ENCODE measurements around the gene DHX34. TPM values are rescaled to one million over a fixed set of nuclear protein-coding genes. Genes with fewer than 3 reads are reported as not detected.

Gene DHX34
- polyA plus RNA-seq, 1 of the 3 experiments (the other 2 are of a cell fraction), result 16.4 TPM

- ChIA-PET CTCF (interaction anchor here (0.7 to 3.5 kb wide), 23 partner anchors 9 to 316 kb away, joined by 3 to 30 read pairs (median 4); partner anchors contain the start of gene DHX34), POLR2A (interaction anchor here (0.6 to 1.0 kb wide), 4 partner anchors 9 to 662 kb away, joined by 3 to 5 read pairs (median 3); partner anchors contain the start of genes DHX34 and MEIS3)
- WGBS (ENCODE audit: low lambda C conversion rate), result 7% methylated on average over 17 of the region's 17 CpGs
- H3K27me3 ChIP-seq (ENCODE audit: insufficient read depth), result no peaks in the 10 kb centered on the region
- peak overlapping the region; percentile 74 to 78 for H3K27ac ChIP-seq (ENCODE audit: low read depth in 2 of 2, low read length in 1 of 2)
- peaks cover 14% of the 10 kb centered on the region for H3F3A ChIP-seq (replicated peaks; ENCODE audit: insufficient read depth)
- TF ChIP-seq, protein P1, sequence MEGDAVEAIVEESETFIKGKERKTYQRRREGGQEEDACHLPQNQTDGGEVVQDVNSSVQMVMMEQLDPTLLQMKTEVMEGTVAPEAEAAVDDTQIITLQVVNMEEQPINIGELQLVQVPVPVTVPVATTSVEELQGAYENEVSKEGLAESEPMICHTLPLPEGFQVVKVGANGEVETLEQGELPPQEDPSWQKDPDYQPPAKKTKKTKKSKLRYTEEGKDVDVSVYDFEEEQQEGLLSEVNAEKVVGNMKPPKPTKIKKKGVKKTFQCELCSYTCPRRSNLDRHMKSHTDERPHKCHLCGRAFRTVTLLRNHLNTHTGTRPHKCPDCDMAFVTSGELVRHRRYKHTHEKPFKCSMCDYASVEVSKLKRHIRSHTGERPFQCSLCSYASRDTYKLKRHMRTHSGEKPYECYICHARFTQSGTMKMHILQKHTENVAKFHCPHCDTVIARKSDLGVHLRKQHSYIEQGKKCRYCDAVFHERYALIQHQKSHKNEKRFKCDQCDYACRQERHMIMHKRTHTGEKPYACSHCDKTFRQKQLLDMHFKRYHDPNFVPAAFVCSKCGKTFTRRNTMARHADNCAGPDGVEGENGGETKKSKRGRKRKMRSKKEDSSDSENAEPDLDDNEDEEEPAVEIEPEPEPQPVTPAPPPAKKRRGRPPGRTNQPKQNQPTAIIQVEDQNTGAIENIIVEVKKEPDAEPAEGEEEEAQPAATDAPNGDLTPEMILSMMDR (IDR thresholded peaks at IDR 0.05), result peak; percentile 82
- TF ChIP-seq RXRA (IDR thresholded peaks at IDR 0.05; ENCODE audit: borderline replicate concordance, low read depth) (no peak), RAD21 (IDR thresholded peaks at IDR 0.05; ENCODE audit: low read length) (peak; percentile 88), FOXJ3 (CRISPR knock-in tag; IDR thresholded peaks at IDR 0.05) (no peak), SMC3 (IDR thresholded peaks at IDR 0.05; ENCODE audit: low read depth, low read length) (peak; percentile 87)
- no peaks in the 10 kb centered on the region for H3K36me3 ChIP-seq (replicated peaks in 1 of 2; ENCODE audit: control insufficient read depth in 1 of 2, insufficient read depth in 2 of 2, low read length in 1 of 2)
- H3K4me3 ChIP-seq (ENCODE audit: low read depth in 2 of 2, low read length in 1 of 2), result peak overlapping the region; percentile 37 to 62
- H2AFZ ChIP-seq (ENCODE audit: low read depth), result peak overlapping the region; percentile 77
- no peaks in the 10 kb centered on the region for H4K20me1 ChIP-seq (ENCODE audit: insufficient read depth)
- peak; percentile 86 for DNase-seq
- H3K9ac ChIP-seq, result peak overlapping the region; percentile 35; the same call in 1 of the 2 replicates
- H3K79me2 ChIP-seq (ENCODE audit: insufficient read depth), result no peaks in the 10 kb centered on the region
- H3K9me3 ChIP-seq, result no peaks in the 10 kb centered on the region
- H3K4me1 ChIP-seq (ENCODE audit: control insufficient read depth in 1 of 2, insufficient read depth in 2 of 2, low read depth in 1 of 2, low read length in 1 of 2), result peaks cover 4 to 12% of the 10 kb centered on the region in 2 experiments; a peak in 2 of 4 replicates
- no peaks in the 10 kb centered on the region for H3K9me2 ChIP-seq
- peak overlapping the region; percentile 87 for H3K4me2 ChIP-seq
These were observed 78.4 kb downstream of the DHX34 start for GRCh38 chr19:47427241-47428176.

DNA sequence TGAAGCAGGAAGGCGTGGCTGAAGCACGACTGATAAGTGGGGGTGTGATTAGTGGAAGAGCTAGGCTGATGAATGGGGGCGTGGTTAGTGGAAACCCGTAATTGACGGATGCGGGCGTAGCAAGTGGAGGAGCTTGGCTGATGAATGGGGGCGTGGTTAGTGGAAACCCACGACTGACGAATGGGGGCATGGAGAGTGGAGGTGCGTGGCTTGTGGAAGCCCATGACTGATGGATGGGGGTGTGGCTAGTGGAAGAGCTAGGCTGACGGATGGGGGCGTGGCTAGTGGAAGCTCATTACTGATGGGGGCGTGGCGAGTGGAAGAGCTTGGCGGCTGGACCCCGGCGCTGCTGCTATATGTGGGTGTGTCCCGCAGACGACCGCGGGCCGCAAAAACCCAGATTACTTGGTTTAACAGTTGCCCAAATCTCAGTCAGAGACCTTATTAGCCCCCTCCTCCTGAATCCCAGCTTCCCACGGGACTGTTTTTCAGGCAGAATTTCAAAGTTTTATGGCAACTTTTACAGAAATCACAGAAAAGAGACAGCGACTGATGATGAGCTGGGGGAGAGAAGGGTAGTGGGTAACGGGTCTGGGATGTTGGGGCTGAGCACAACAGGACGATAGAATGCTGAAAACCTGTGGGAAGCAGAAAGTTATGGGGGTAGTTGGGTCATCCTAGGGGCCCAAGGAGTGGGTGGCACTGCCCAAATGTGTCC is 79.2 kb downstream of the DHX34 start:
- WGBS (ENCODE audit: low lambda C conversion rate), result 4% methylated on average over 27 of the region's 27 CpGs
- no peaks in the 10 kb centered on the region for H3K27me3 ChIP-seq (ENCODE audit: insufficient read depth)
- no peaks in the 10 kb centered on the region for H3K9me3 ChIP-seq
- H3K4me1 ChIP-seq (ENCODE audit: control insufficient read depth in 1 of 2, insufficient read depth in 2 of 2, low read depth in 1 of 2, low read length in 1 of 2), result peaks cover 4 to 12% of the 10 kb centered on the region in 2 experiments; a peak in 2 of 4 replicates
- H4K20me1 ChIP-seq (ENCODE audit: insufficient read depth), result no peaks in the 10 kb centered on the region
- peaks cover 14% of the 10 kb centered on the region for H3F3A ChIP-seq (replicated peaks; ENCODE audit: insufficient read depth)
- peak overlapping the region; percentile 47; the same call in 1 of the 2 replicates for H3K9ac ChIP-seq
- peak overlapping the region; percentile 87 for H3K4me2 ChIP-seq
- H3K79me2 ChIP-seq (ENCODE audit: insufficient read depth), result no peaks in the 10 kb centered on the region
- TF ChIP-seq PBX3 (IDR thresholded peaks at IDR 0.05) (peak; percentile 82), FOXM1 (IDR thresholded peaks at IDR 0.05; ENCODE audit: low read depth) (no peak), CHD2 (IDR thresholded peaks at IDR 0.05; ENCODE audit: low read length, partially characterized antibody) (peak; percentile 9), TAF1 (IDR thresholded peaks at IDR 0.05; ENCODE audit: borderline replicate concordance, low read depth, low read length) (no peak), NRF1 (IDR thresholded peaks at IDR 0.05; ENCODE audit: low read depth, low read length) (peak; percentile 9; the same call in 1 of the 2 replicates), EP300 (IDR thresholded peaks at IDR 0.05; ENCODE audit: borderline replicate concordance in 1 of 2, low read depth in 1 of 2, low read length in 1 of 2) (0 out of 4 replicates have a peak, but pooled peaks of 1 of the 2 experiments have one; percentile 13), ELF1 (IDR thresholded peaks at IDR 0.05) (no peak), RFX5 (IDR thresholded peaks at IDR 0.05; ENCODE audit: low read length) (peak; percentile 78), MAX (IDR thresholded peaks at IDR 0.05; ENCODE audit: low read depth) (peak; percentile 41; the same call in 1 of the 2 replicates), MXI1 (IDR thresholded peaks at IDR 0.05; ENCODE audit: low read depth, low read length) (peak; percentile 88)
- H3K9me2 ChIP-seq, result no peaks in the 10 kb centered on the region
- H3K4me3 ChIP-seq (ENCODE audit: low read depth in 2 of 2, low read length in 1 of 2), result peak overlapping the region; percentile 37 to 62
- POLR2A ChIA-PET, result interaction anchor here (0.6 to 1.0 kb wide), 3 partner anchors 9 to 79 kb away, joined by 3 to 5 read pairs (median 3); partner anchors contain the start of genes DHX34 and MEIS3
- no peaks in the 10 kb centered on the region for H3K36me3 ChIP-seq (replicated peaks in 1 of 2; ENCODE audit: control insufficient read depth in 1 of 2, insufficient read depth in 2 of 2, low read length in 1 of 2)
- DNase-seq, result peak; percentile 96
- H2AFZ ChIP-seq (ENCODE audit: low read depth), result peak overlapping the region; percentile 95
- CTCF ChIA-PET, result interaction anchor here (0.7 to 3.5 kb wide), 23 partner anchors 8 to 315 kb away, joined by 3 to 30 read pairs (median 5); partner anchors contain the start of genes DHX34 and KPTN
- peak overlapping the region; percentile 74 to 78 for H3K27ac ChIP-seq (ENCODE audit: low read depth in 2 of 2, low read length in 1 of 2)
